ENCODE results near the gene KIAA1549. TPM values are rescaled to one million over a fixed set of nuclear protein-coding genes. Genes with fewer than 3 reads are reported as not detected.
A peak's percentile ranks its signal among the peaks of the same experiment; 100 is the strongest.
"Not testable (repeated sequence)": the region's sequence is repeated elsewhere in the genome, so short reads cannot be mapped to it uniquely, and the experiment has no call there.

Gene KIAA1549
- polyA plus RNA-seq (2013, experiment 1 of 4) = 18.6 TPM
- 18.8 TPM for polyA plus RNA-seq (2013, experiment 2 of 4)
- 14.9 TPM for polyA plus RNA-seq (2013, experiment 3 of 4)
- polyA plus RNA-seq (2013, experiment 4 of 4) = 18.0 TPM

- Histone ChIP-seq H3K27ac (ENCODE audit: insufficient read depth, low read depth, low read length, poor library complexity, severe bottlenecking) (no peak within 1 kb of the TSS), H3K4me1 (ENCODE audit: control insufficient read depth, insufficient read depth, low read length) (peaks cover 21% of the 10 kb centered on the region), H3K36me3 (ENCODE audit: control insufficient read depth, insufficient read depth, low read length) (no peaks in the 10 kb centered on the region), H3K4me3 (ENCODE audit: insufficient read depth, low read depth, low read length) (peak within 1 kb of the TSS; percentile 60), H3K9me3 (ENCODE audit: control insufficient read depth, low read length) (no peaks in the 10 kb centered on the region), H3K27me3 (ENCODE audit: control insufficient read depth, insufficient read depth, low read length, poor library complexity, severe bottlenecking) (peaks cover 11% of the 10 kb centered on the region)
- WGBS, 2 experiments = 1% methylated on average over 105 of the region's 105 CpGs
Observed at GRCh38 chr7:138981332-138982203, at the start of gene KIAA1549. Gene KIAA1549 (minus strand): TSS chr7:138981389. CDS start chr7:138981269, 120 bp downstream.

- WGBS, 2 experiments = 91 to 92% methylated on average over 3 of the region's 3 CpGs
Observed at GRCh38 chr7:139029353-139029752, 48.2 kb upstream of the KIAA1549 start.

GRCh38 chr7:139026551-139026950, 45.4 kb upstream of the KIAA1549 start:
- Histone ChIP-seq H3K27ac (ENCODE audit: insufficient read depth, low read depth, low read length, poor library complexity, severe bottlenecking) (no peak overlapping the region), H3K9me3 (ENCODE audit: control insufficient read depth, low read length) (no peaks in the 10 kb centered on the region), H3K4me3 (ENCODE audit: insufficient read depth, low read depth, low read length) (no peak overlapping the region), H3K27me3 (ENCODE audit: control insufficient read depth, insufficient read depth, low read length, poor library complexity, severe bottlenecking) (no peaks in the 10 kb centered on the region), H3K36me3 (ENCODE audit: control insufficient read depth, insufficient read depth, low read length) (peaks cover 3% of the 10 kb centered on the region), H3K4me1 (ENCODE audit: control insufficient read depth, insufficient read depth, low read length) (no peaks in the 10 kb centered on the region)
- 96 to 98% methylated on average over 5 to 6 of the region's 6 CpGs for WGBS, 2 experiments

More at GRCh38 chr7:139029353-139029752, 48.2 kb upstream of the KIAA1549 start:
- H3K27me3 ChIP-seq (ENCODE audit: control insufficient read depth, insufficient read depth, low read length, poor library complexity, severe bottlenecking) = no peaks in the 10 kb centered on the region
- H3K9me3 ChIP-seq (ENCODE audit: control insufficient read depth, low read length) = no peaks in the 10 kb centered on the region
- peaks cover 7% of the 10 kb centered on the region for H3K36me3 ChIP-seq (ENCODE audit: control insufficient read depth, insufficient read depth, low read length)
- H3K4me3 ChIP-seq (ENCODE audit: insufficient read depth, low read depth, low read length) = no peak overlapping the region
- no peaks in the 10 kb centered on the region for H3K4me1 ChIP-seq (ENCODE audit: control insufficient read depth, insufficient read depth, low read length)
- H3K27ac ChIP-seq (ENCODE audit: insufficient read depth, low read depth, low read length, poor library complexity, severe bottlenecking) = no peak overlapping the region

GRCh38 chr7:139025861-139026260, 44.7 kb upstream of the KIAA1549 start:
- H3K4me1 ChIP-seq (ENCODE audit: control insufficient read depth, insufficient read depth, low read length); H3K36me3 ChIP-seq (ENCODE audit: control insufficient read depth, insufficient read depth, low read length); H3K9me3 ChIP-seq (ENCODE audit: control insufficient read depth, low read length); H3K4me3 ChIP-seq (ENCODE audit: insufficient read depth, low read depth, low read length); H3K27ac ChIP-seq (ENCODE audit: insufficient read depth, low read depth, low read length, poor library complexity, severe bottlenecking); H3K27me3 ChIP-seq (ENCODE audit: control insufficient read depth, insufficient read depth, low read length, poor library complexity, severe bottlenecking): not testable (repeated sequence)
- WGBS, 2 experiments = 90 to 92% methylated on average over 5 of the region's 5 CpGs

GRCh38 chr7:139023076-139023475, 41.9 kb upstream of the KIAA1549 start:
- Histone ChIP-seq H3K27me3 (ENCODE audit: control insufficient read depth, insufficient read depth, low read length, poor library complexity, severe bottlenecking) (no peaks in the 10 kb centered on the region), H3K27ac (ENCODE audit: insufficient read depth, low read depth, low read length, poor library complexity, severe bottlenecking) (no peak overlapping the region), H3K4me1 (ENCODE audit: control insufficient read depth, insufficient read depth, low read length) (peaks cover 5% of the 10 kb centered on the region), H3K9me3 (ENCODE audit: control insufficient read depth, low read length) (no peaks in the 10 kb centered on the region), H3K36me3 (ENCODE audit: control insufficient read depth, insufficient read depth, low read length) (no peaks in the 10 kb centered on the region), H3K4me3 (ENCODE audit: insufficient read depth, low read depth, low read length) (no peak overlapping the region)
- WGBS, 2 experiments = 91 to 93% methylated on average over 5 of the region's 5 CpGs

GRCh38 chr7:139022286-139022685, 41.1 kb upstream of the KIAA1549 start:
- Histone ChIP-seq H3K27ac (ENCODE audit: insufficient read depth, low read depth, low read length, poor library complexity, severe bottlenecking) (no peak overlapping the region), H3K36me3 (ENCODE audit: control insufficient read depth, insufficient read depth, low read length) (no peaks in the 10 kb centered on the region)
- WGBS, 2 experiments = 77 to 84% methylated on average over 4 of the region's 4 CpGs

GRCh38 chr7:139018910-139019309, 37.7 kb upstream of the KIAA1549 start:
- Histone ChIP-seq H3K4me1 (ENCODE audit: control insufficient read depth, insufficient read depth, low read length) (peaks cover 5% of the 10 kb centered on the region), H3K9me3 (ENCODE audit: control insufficient read depth, low read length) (no peaks in the 10 kb centered on the region), H3K4me3 (ENCODE audit: insufficient read depth, low read depth, low read length) (no peak overlapping the region), H3K27ac (ENCODE audit: insufficient read depth, low read depth, low read length, poor library complexity, severe bottlenecking) (peak overlapping the region; percentile 26), H3K27me3 (ENCODE audit: control insufficient read depth, insufficient read depth, low read length, poor library complexity, severe bottlenecking) (no peaks in the 10 kb centered on the region), H3K36me3 (ENCODE audit: control insufficient read depth, insufficient read depth, low read length) (no peaks in the 10 kb centered on the region)
- WGBS, 2 experiments = 87 to 90% methylated on average over 3 of the region's 3 CpGs

More at GRCh38 chr7:139022286-139022685, 41.1 kb upstream of the KIAA1549 start:
- no peaks in the 10 kb centered on the region for H3K9me3 ChIP-seq (ENCODE audit: control insufficient read depth, low read length)
- no peak overlapping the region for H3K4me3 ChIP-seq (ENCODE audit: insufficient read depth, low read depth, low read length)
- H3K4me1 ChIP-seq (ENCODE audit: control insufficient read depth, insufficient read depth, low read length) = peaks cover 5% of the 10 kb centered on the region
- no peaks in the 10 kb centered on the region for H3K27me3 ChIP-seq (ENCODE audit: control insufficient read depth, insufficient read depth, low read length, poor library complexity, severe bottlenecking)

- no peak overlapping the region for H3K4me3 ChIP-seq (ENCODE audit: insufficient read depth, low read depth, low read length)
- H3K9me3 ChIP-seq (ENCODE audit: control insufficient read depth, low read length) = no peaks in the 10 kb centered on the region
- no peaks in the 10 kb centered on the region for H3K27me3 ChIP-seq (ENCODE audit: control insufficient read depth, insufficient read depth, low read length, poor library complexity, severe bottlenecking)
- 74 to 77% methylated on average over 7 of the region's 7 CpGs for WGBS, 2 experiments
- no peaks in the 10 kb centered on the region for H3K36me3 ChIP-seq (ENCODE audit: control insufficient read depth, insufficient read depth, low read length)
- no peak overlapping the region for H3K27ac ChIP-seq (ENCODE audit: insufficient read depth, low read depth, low read length, poor library complexity, severe bottlenecking)
- peaks cover 5% of the 10 kb centered on the region for H3K4me1 ChIP-seq (ENCODE audit: control insufficient read depth, insufficient read depth, low read length)
Observed at GRCh38 chr7:139016931-139017511, 35.8 kb upstream of the KIAA1549 start.

- Histone ChIP-seq H3K4me3 (ENCODE audit: insufficient read depth, low read depth, low read length) (no peak overlapping the region), H3K27me3 (ENCODE audit: control insufficient read depth, insufficient read depth, low read length, poor library complexity, severe bottlenecking) (no peaks in the 10 kb centered on the region), H3K9me3 (ENCODE audit: control insufficient read depth, low read length) (no peaks in the 10 kb centered on the region), H3K4me1 (ENCODE audit: control insufficient read depth, insufficient read depth, low read length) (no peaks in the 10 kb centered on the region), H3K36me3 (ENCODE audit: control insufficient read depth, insufficient read depth, low read length) (no peaks in the 10 kb centered on the region), H3K27ac (ENCODE audit: insufficient read depth, low read depth, low read length, poor library complexity, severe bottlenecking) (no peak overlapping the region)
- 92 to 93% methylated on average over 3 of the region's 3 CpGs for WGBS, 2 experiments
Observed at GRCh38 chr7:139011373-139011772, 30.2 kb upstream of the KIAA1549 start.

- no peak overlapping the region for H3K4me3 ChIP-seq (ENCODE audit: insufficient read depth, low read depth, low read length)
- no peaks in the 10 kb centered on the region for H3K27me3 ChIP-seq (ENCODE audit: control insufficient read depth, insufficient read depth, low read length, poor library complexity, severe bottlenecking)
- H3K27ac ChIP-seq (ENCODE audit: insufficient read depth, low read depth, low read length, poor library complexity, severe bottlenecking) = no peak overlapping the region
- H3K36me3 ChIP-seq (ENCODE audit: control insufficient read depth, insufficient read depth, low read length) = no peaks in the 10 kb centered on the region
- no peaks in the 10 kb centered on the region for H3K4me1 ChIP-seq (ENCODE audit: control insufficient read depth, insufficient read depth, low read length)
- peaks cover 3% of the 10 kb centered on the region for H3K9me3 ChIP-seq (ENCODE audit: control insufficient read depth, low read length)
Observed at GRCh38 chr7:139004321-139005090, 23.3 kb upstream of the KIAA1549 start.
